ENCODE data around the gene TEX26.
A peak's percentile ranks its signal among the peaks of the same experiment; 100 is the strongest.
"Not testable (repeated sequence)": the region's sequence is repeated elsewhere in the genome, so short reads cannot be mapped to it uniquely, and the experiment has no call there.

TEX26 gene

GRCh38 chr13:30916991-30917390 is 15.5 kb upstream of the TEX26 start:
- no peak for DNase-seq (ENCODE audit: low read depth, low spot score)
- H3K27ac ChIP-seq, result no peak overlapping the region

- no peak for DNase-seq (ENCODE audit: low read depth, low spot score)
- no peak overlapping the region for H3K27ac ChIP-seq
Observed at GRCh38 chr13:30918662-30919405, 13.6 kb upstream of the TEX26 start.

- DNase-seq (ENCODE audit: low read depth, low spot score), result no peak
- H3K27ac ChIP-seq, result no peak overlapping the region
Observed at GRCh38 chr13:30920162-30920909, 12.1 kb upstream of the TEX26 start.

- no peak for DNase-seq (ENCODE audit: low read depth, low spot score)
- peak overlapping the region; percentile 46 for H3K27ac ChIP-seq
Observed at GRCh38 chr13:30923418-30923817, 9.0 kb upstream of the TEX26 start.

- no peak for DNase-seq (ENCODE audit: low read depth, low spot score)
- no peak overlapping the region for H3K27ac ChIP-seq
Observed at GRCh38 chr13:30924721-30925120, 7.7 kb upstream of the TEX26 start.

GRCh38 chr13:30925429-30925828 is 7.0 kb upstream of the TEX26 start:
- H3K27ac ChIP-seq, result no peak overlapping the region
- no peak for DNase-seq (ENCODE audit: low read depth, low spot score)

- DNase-seq (ENCODE audit: low read depth, low spot score), result no peak
Observed at GRCh38 chr13:30926781-30927180, 5.7 kb upstream of the TEX26 start.

GRCh38 chr13:30927188-30927587 is 5.3 kb upstream of the TEX26 start:
- not testable (repeated sequence) for DNase-seq (ENCODE audit: low read depth, low spot score)

More at GRCh38 chr13:30926781-30927180, 5.7 kb upstream of the TEX26 start:
- H3K27ac ChIP-seq, result no peak overlapping the region

GRCh38 chr13:30927595-30927994 is 4.9 kb upstream of the TEX26 start:
- no peak for DNase-seq (ENCODE audit: low read depth, low spot score)
- H3K27ac ChIP-seq, result no peak overlapping the region

More at GRCh38 chr13:30927188-30927587, 5.3 kb upstream of the TEX26 start:
- not testable (repeated sequence) for H3K27ac ChIP-seq

- H3K27ac ChIP-seq, result no peak overlapping the region
- DNase-seq (ENCODE audit: low read depth, low spot score), result no peak
Observed at GRCh38 chr13:30928978-30929377, 3.5 kb upstream of the TEX26 start.

- DNase-seq (ENCODE audit: low read depth, low spot score), result no peak
- H3K27ac ChIP-seq, result no peak overlapping the region
Observed at GRCh38 chr13:30933354-30933670, 856 bp downstream of the TEX26 start.

- no peak for DNase-seq (ENCODE audit: low read depth, low spot score)
- no peak overlapping the region for H3K27ac ChIP-seq
Observed at GRCh38 chr13:30934381-30934780, 1.9 kb downstream of the TEX26 start.

GRCh38 chr13:30934803-30935202 is 2.3 kb downstream of the TEX26 start:
- no peak for DNase-seq (ENCODE audit: low read depth, low spot score)
- H3K27ac ChIP-seq, result no peak overlapping the region

GRCh38 chr13:30936971-30937370 is 4.5 kb downstream of the TEX26 start:
- no peak overlapping the region for H3K27ac ChIP-seq
- DNase-seq (ENCODE audit: low read depth, low spot score), result no peak

GRCh38 chr13:30943881-30944280 is 11.4 kb downstream of the TEX26 start:
- no peak overlapping the region for H3K27ac ChIP-seq

GRCh38 chr13:30957258-30957943 is 24.9 kb downstream of the TEX26 start:
- H3K27ac ChIP-seq, result no peak overlapping the region
- DNase-seq (ENCODE audit: low read depth, low spot score), result no peak

More at GRCh38 chr13:30943881-30944280, 11.4 kb downstream of the TEX26 start:
- DNase-seq (ENCODE audit: low read depth, low spot score), result no peak

- no peak for DNase-seq (ENCODE audit: low read depth, low spot score)
- H3K27ac ChIP-seq, result no peak overlapping the region
Observed at GRCh38 chr13:30959678-30960077, 27.2 kb downstream of the TEX26 start.

- no peak for DNase-seq (ENCODE audit: low read depth, low spot score)
Observed at GRCh38 chr13:30963791-30964190, 31.3 kb downstream of the TEX26 start.

GRCh38 chr13:30965380-30965779 is 32.9 kb downstream of the TEX26 start:
- H3K27ac ChIP-seq, result no peak overlapping the region
- DNase-seq (ENCODE audit: low read depth, low spot score), result no peak

More at GRCh38 chr13:30963791-30964190, 31.3 kb downstream of the TEX26 start:
- no peak overlapping the region for H3K27ac ChIP-seq

- no peak overlapping the region for H3K27ac ChIP-seq
- no peak for DNase-seq (ENCODE audit: low read depth, low spot score)
Observed at GRCh38 chr13:30966101-30966500, 33.6 kb downstream of the TEX26 start.

- no peak for DNase-seq (ENCODE audit: low read depth, low spot score)
- H3K27ac ChIP-seq, result no peak overlapping the region
Observed at GRCh38 chr13:30968846-30969245, 36.4 kb downstream of the TEX26 start.
